22Rv1 (cell line): ENCODE data around the gene TRAF3IP3.

Experiments
- ZFX ChIP-seq: fragments of 450-650 bp; IDR thresholded peaks from 2 replicates; pipeline ENCODE4 v1.6.1; 2017; ENCODE audit warnings: antibody characterized with exemption, borderline replicate concordance
- TF ChIP-seq, protein P1 (sequence below): fragments of 450-650 bp; IDR thresholded peaks from 2 replicates; pipeline ENCODE4 v1.5.1; 2017; ENCODE audit warnings: mild to moderate bottlenecking

DNA sequence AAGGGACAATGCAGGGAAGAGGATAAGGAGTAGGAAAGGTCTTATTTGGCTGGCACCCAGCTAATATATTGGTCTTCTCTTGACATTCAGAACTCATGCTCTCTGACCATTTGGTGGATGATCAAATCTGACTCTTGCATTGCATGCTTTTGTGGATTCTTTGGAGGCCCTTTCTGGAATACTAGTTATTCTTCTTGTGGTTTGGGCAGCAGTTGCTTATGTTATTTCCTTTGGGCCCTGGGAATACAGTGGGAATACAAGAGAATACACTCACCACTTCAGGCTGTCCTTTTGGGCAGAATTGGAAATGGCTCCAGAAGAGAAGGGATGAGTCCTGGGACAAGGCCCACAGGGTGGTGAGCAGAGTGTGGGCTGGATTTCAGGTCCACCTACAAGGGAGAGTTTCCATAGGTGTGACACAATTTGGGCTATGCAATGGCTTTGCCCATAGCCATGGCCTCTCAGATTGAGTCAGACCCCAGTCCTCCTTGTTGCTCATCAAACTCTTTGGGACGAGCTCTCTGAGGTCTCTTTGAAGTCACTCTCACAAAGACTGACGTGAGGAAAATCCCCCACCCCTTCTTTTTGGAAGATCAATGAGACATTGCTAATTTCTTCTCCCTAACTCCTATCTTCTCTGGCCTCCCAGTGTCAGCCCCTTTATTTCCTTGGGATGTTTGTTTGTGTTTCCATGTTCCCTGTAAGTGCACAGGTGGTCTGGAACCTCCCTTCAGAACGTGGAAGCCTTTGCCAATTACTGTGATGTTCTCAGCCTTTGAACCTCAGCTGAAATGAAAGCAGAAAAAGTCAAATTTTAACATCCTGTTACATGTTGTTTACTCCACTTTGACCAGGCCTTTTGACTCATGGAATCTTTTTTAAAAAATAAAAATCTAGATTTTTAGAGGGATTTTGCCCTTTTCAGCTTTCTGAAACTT is 31.8 kb upstream of the TRAF3IP3 start:
- TF ChIP-seq, protein P1, sequence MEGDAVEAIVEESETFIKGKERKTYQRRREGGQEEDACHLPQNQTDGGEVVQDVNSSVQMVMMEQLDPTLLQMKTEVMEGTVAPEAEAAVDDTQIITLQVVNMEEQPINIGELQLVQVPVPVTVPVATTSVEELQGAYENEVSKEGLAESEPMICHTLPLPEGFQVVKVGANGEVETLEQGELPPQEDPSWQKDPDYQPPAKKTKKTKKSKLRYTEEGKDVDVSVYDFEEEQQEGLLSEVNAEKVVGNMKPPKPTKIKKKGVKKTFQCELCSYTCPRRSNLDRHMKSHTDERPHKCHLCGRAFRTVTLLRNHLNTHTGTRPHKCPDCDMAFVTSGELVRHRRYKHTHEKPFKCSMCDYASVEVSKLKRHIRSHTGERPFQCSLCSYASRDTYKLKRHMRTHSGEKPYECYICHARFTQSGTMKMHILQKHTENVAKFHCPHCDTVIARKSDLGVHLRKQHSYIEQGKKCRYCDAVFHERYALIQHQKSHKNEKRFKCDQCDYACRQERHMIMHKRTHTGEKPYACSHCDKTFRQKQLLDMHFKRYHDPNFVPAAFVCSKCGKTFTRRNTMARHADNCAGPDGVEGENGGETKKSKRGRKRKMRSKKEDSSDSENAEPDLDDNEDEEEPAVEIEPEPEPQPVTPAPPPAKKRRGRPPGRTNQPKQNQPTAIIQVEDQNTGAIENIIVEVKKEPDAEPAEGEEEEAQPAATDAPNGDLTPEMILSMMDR = no peak
- no peak for TF ChIP-seq ZFX
